HG03575 (cell line): ENCODE data around the gene LUZP2.

Experiments used
- ATAC-seq: cut with Tn5 transposase; IDR thresholded peaks from one replicate; pipeline ENCODE4 v1.9.1; 2021; ENCODE audit not compliant: unreplicated experiment, insufficient number of reproducible peaks, low FRiP score; ENCODE audit errors: extremely low read depth

LUZP2 gene

DNA sequence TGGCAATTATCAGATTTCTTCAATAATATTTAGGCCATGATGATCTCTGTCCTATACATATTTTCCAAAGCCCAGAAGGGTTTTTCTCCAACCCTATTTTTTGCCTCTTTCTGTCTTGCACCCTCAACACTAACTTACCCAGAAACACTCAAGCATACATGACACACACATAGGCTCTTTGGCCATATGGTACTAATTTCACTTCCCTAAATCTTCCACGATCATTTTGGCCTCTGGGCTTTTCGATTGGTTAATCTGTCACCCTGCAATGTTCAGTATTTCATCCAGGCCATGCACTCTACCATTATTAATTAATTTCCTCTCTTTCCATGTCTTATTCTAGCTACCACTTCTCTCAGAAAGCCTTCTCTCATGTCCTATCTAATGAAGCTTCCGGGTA is 59.8 kb downstream of the LUZP2 start:
- no peak for ATAC-seq

DNA sequence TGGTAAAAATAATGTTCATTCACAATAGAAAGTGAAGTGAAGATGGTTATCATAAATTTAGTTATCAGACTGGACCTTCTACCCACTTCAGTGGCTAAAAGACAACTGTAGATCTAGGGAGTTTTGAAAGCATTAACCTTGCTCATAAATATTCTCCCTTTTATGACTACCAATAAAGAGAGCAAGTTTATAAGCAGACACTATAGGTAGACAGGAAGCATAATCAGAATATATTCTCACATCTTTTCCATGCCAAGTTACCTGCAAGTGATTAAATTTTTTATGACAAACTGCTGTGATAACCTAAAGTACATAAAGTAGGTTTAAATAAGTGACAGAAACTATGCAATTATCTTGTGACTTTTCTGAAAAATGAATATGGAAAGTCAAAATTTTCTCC is 62.5 kb downstream of the LUZP2 start:
- ATAC-seq: no peak

DNA sequence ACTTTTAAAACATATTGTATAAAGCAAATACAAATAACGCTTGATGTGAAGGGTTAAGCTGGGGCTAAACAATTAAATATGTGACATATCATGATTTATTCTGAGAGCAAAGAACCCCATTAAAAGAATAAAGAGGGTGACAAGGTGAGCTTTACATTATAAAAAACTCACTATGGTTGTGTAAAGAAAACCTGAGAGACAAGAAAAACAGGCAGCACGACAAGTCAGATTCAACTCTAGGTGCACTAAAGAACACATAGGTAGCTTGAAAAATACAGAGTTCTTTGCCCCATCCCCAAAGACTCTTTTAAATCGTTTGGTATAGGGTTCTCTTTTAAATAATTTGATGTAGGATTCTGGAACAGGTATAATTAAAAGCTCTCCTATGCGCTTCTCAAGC is 63.5 kb downstream of the LUZP2 start:
- ATAC-seq: no peak

DNA sequence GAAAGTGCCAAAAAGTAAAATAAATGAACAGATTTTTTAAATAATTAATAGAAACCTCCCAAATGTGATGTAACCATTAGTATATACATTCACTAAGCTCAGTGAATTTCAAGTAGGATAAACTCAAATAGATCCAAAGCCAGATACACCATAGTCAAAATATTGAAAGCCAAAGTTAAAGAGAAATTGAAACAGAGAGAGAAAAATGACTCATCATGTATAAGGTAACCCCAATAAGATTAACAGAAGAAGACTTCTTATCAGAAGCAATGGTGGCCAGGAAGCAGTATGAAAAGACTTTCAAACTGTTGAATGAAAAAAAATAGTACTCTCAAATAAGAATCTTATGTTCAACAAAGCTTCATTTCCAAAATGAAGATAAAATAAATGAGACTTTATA is 70.5 kb downstream of the LUZP2 start:
- no peak for ATAC-seq

DNA sequence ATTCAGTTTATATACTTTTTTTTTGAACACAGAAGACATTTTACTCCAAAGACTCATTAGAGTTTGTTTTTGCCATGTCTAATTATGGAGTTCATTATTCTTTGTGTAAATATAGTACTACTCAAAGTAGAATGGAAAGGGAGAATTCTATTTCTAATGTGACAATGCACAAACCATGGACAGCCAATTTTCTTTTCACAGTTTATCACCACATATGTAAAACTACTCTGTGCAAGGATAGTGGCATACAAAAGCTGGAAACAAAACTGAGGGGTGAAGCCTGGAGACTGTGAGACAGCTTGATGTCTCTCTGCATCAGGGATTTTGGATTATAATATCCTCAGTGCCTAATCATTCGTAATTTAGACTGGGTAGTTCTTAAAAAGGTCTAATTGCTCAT is 75.5 kb downstream of the LUZP2 start:
- ATAC-seq: no peak

DNA sequence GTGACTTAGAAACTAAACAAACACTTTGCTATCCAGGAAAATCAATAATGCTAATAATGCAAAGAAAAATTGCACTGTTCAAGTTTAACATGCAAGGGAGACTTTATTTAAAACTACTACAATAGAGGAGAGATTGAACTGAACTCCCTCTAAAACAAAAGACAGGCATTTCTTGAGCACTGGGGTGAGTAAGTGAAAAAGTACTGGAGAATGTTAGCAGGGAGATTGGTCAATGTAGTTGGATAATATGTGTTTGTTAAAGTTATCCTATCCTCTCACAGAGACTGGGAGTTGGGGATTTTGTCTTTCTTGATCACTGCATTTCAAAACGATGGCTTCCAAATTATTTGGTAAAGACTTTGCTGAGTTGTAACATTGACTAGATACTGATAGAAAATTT is 77.6 kb downstream of the LUZP2 start:
- no peak for ATAC-seq

DNA sequence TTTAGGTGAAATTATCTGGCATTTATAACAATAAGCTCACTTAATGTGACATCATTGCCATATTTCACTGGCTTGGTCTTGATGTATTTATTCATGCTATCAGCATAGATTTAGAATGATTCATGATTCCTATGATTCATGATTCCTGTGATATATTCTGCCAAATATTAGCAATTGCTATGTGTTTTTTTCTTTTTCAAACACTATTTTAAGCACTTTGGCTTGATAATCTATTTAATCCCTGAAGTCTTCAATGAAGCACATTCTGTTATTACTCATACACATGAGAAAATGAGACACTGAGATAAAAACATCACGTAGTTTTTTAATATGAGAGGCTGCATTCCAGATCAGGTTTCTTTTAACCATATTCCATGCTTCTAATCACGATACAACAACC is 78.5 kb downstream of the LUZP2 start:
- no peak for ATAC-seq

DNA sequence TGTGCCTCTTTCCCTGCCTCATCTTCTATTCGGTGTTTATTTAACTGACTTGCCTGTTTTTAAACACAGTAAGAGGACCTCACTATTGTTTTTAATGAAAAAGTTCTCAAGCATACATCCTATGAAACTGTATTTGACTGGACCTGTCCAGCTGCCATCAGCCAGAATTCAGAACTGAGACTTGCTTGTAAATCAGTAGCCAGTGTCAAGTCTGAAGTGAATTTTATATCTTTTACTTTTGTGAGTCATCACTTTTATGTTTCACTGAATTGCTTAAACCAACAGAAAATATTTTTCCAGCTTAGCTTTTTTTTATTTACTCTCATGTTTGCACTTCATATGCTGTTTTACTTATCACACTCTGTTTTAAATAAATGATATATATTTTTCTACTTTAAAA is 88.3 kb downstream of the LUZP2 start:
- no peak for ATAC-seq

DNA sequence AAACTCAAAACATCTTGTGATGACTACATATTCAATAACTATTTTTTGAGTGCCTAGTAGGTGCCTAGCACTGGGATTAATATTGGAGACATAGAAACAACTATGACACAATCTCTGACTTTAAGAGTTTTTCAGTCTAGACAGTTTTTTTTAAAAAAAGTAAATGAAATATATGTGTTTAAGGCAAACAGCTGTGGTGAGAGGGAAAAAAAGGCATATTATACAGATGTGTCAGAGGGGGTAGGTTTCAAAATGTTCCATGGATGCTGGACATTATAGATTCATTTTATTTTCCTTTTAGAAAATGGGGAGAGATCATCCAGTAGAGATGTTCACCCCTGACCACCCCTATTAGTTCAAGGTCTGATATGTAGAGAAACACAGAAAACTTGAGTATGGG is 90.8 kb downstream of the LUZP2 start:
- ATAC-seq: no peak

DNA sequence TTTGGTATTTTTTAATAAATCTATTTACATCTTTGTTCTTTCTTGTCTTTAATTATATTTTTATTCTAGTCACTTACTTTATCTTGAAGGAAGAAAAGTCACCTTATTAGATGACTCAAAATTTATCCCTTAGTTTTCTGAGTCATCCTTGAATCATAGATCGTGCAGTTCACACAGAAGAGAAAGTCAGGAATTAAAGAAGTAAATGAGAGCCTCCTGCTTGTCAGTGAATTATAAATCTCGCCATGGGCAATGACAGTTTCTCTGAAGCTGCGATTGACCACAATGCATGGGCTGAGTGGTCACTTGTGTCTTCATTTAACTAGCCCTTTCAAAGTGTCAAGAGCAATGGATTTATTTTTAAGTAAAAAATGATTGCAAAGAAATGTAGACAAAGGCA is 91.2 kb downstream of the LUZP2 start:
- ATAC-seq: no peak

DNA sequence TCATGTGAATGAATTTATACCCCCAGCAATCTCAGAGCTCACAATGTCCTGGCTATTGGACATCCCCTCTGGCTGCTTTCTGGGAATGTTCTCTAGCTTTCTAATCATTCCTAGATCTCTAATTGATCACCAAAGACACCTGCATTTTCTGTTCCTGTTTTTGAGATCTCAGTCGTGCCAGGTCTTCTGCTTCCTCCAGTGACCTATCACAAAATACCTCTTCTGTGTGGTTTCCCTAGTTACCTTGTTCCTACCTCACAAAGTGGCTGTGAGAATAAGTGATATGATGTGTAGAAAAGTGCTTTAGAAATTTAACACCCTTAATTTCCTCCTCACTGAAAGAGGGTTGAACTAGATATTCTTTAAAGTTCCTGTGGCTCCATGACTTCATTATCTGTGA is 92.2 kb downstream of the LUZP2 start:
- ATAC-seq: no peak

DNA sequence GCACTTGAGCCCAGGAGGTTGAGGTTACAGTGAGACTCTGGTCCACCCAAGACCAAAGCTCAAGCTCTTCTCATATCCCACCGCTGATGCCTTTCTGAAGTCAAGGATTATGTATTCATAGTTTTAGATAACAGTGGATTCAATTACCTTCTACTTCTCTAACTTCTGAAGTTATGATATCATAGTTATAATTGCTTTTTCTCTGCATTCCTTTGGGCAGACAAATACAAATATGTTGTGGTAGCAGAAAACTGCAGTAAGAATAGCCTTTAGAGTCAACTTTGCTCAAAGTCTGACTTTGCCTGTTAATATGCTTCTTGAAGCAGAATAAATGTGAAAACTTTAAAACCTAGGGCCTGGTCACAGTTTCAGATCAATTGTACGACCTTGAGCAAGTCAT is 94.4 kb downstream of the LUZP2 start:
- no peak for ATAC-seq

DNA sequence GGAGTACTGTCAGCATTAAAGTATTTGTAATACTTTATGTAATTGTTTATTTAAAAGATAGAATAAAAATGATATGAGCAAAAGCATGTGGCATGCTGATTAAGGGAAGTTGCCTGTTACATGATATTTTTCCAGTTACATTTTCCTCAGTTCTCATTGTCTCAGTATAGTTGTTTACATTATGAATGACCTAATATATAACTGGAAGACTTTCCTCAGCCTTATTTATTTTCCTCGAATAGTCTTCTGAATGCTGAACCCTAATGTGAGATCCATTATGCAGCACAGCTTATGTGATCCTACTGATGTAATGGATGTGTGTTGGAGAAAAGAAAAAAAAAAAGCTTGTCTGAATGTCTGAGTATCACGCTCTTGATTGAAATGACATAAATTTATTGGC is 95.5 kb downstream of the LUZP2 start:
- no peak for ATAC-seq

DNA sequence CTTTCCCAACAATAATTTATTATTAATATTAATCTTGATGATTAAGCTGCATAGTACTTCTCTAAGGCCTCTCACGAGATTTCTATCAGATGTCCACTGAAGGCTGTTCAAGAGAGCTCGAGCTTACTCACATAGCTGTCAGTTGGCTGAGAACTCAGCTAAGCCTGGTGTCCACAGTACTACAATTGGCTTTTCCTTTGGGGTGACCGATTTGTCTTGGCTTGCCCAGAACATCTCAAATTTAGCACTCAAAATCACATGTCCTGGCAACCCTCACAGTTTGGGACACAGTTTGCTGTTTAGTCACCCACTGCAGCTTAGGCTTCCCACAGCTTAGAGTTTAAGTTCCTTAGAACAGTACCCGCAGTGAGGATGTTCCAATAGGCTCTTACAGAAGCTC is 96.5 kb downstream of the LUZP2 start:
- ATAC-seq: no peak

DNA sequence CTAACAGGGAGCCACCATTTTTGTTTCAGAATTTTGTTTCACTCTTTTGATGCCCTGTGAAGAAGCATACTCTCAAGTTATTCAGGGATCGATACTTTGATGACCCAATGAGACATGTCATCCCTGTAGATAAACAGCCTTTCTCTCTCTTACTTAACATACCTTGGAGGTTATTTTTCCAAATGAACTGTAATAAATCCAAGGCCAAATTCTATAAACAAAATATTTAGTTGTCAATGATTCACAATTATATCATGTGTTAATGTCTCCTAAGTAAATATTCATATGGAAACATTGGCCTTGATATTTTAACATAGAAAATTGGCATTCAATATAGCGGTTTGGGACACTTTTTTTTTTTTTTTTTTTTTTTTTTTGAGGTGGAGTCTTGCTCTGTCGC is 97.5 kb downstream of the LUZP2 start:
- ATAC-seq: no peak

DNA sequence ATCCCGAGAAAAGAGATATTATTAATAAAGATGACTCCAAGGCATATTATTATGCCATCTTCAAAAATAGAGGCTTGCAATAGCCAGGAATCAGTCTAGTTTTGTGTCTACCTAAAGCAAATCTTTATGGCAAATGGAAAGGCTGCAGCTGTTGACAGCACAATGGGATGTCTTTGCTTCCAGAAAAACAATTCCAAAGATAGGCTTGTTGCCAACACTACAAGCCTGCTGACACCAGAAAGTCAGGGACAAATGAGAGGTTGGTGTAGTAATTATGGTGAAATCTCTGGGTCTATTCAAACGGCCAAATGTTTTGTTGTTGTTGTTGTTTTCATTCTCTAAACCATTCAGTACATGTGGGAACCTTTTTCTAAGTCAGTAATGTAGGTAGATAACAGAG is 101.8 kb downstream of the LUZP2 start:
- no peak for ATAC-seq

DNA sequence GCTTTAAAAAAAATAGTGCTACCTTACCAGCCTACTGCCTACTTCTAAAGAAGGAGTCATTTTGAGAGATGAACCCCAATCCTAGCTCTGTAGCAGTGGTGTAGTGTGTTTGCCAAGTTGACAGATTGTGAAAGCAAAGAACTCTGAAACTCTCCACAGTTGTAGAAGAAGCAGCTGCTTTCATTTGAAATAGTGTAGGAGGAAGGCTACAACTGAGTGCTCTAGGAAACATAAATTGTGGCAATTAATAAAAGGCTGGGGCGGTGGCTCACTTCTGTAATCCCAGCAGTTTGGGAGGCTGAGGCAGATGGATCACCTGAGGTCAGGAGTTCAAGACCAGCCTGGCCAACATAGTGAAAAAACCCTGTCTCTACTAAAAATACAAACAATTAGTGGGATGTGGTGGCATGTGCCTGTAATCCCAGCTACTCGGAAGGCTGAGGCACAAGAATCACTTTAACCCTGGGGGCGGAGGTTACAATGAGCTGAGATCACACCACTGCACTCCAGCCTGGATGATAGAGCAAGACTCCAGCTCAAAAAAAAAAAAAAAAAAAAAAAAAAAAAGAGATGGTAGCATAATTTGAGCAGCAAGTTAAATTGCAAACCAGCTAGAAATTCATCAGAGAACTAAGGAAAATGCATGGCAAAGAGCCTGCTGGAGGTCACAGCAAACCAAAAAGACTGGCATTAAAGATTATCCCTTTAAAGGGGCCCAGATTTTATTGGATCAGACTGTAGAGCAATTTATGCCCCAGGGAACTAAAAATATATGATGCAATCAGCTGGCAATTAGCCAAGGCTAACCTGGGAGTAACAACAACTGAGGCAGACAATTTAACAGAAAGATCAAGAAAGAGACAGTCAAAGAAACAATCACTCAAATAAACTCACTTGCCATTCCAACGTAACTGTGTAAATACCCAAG is 112.6 kb downstream of the LUZP2 start:
- no peak for ATAC-seq

DNA sequence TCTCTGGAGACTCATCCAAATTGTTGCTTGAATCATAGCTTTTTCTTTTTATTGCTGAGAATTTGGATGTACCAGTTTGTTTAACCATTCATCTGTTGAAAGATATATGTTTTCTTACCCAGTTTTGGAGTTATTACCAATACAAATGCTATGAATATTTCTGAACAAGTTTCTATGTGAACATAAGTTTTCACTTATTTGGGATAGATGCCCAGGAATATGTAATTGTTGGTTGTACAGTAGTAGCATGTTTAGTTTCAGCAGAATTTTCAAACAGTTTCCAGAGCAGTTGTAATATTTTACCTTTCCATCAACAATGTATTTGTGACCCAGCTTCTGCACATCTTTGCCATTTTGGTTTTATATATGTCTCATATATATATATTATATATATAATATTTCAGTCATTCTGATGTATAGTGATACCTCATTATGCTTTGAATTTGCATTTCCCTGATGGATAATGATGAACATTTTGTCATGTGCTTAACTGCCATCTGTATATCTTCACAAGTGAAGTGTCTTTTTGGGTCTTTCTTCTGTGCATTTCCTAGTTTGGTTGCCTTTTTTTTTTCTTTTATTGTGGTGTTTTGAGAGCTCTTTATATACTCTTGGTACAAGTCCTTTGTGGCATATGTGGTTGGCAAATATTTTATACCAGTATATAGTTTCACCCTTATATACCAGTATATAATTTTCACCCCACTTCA is 118.8 kb downstream of the LUZP2 start:
- ATAC-seq: no peak

DNA sequence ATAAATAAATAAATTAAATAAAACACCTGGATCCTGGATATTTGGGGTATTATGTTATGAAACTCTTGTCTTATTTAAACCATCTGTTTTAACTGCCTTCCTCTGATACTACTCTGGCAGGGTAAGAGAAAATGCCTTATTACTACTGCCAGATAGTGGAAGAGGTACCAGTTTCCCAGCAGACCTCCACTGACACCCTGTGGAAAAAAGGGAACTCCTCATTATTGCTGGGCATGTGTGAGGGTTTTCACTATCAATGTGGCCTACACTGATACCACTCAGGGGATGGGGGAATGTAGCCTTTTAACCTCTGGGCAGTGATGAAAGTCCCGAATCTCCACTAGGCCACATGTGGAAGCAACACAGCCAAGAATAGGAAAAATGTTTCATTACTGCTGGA is 121.0 kb downstream of the LUZP2 start:
- ATAC-seq: no peak

DNA sequence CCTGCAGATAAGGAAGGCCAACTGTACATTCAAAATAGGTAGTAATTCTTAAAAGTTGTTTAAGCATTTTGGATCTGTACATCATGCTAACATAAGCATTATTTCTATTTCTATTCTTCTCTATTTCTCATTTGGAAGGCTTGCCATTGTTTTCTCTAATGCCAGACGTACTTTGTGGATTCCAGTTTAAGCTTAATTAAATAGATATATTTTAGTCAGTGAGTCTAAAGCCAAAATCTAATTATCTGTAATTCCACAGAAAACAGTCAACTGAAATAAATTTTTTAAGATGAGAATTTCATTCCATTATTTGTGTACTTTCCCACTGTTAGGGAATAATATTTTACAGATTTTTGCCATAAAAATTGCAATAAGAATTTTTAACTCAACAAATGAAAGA is 123.0 kb downstream of the LUZP2 start:
- ATAC-seq: no peak

DNA sequence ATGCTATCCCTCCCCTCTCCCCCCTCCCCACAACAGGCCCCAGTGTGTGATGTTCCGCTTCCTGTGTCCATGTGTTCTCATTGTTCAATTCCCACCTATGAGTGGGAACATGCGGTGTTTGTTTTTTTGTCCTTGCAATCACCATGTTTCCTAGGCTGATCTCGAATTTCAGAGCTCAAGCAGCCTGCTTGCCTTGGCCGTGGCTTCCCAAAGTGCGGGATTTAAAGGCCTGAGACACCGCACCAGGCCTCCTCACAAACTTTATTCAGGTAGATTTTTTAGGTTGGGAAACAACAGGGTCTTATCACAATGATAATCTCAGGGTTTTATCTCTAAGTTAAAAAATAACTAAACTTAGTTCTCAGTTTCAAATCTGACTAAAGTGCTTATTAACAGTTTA is 125.4 kb downstream of the LUZP2 start:
- no peak for ATAC-seq
